Liver (tissue), 9 donors: ENCODE data around the gene TIMM17A. TPM values are rescaled to one million over a fixed set of nuclear protein-coding genes. Genes with fewer than 3 reads are reported as not detected.

ENCODE experiments used
- DNase-seq: peaks from one replicate; pipeline ENCODE4 v3.0.0-alpha.2; 2017; ENCODE audit warnings: low spot score
- H3K27ac ChIP-seq, 2 donors: one replicate each; pipeline ENCODE4 v1.7.0; 2013; ENCODE audit warnings: inconsistent platforms in 2 of 2, low read length in 2 of 2, control low read depth in 1 of 2, low read depth in 1 of 2, mild to moderate bottlenecking in 1 of 2
- H3K27me3 ChIP-seq, 4 donors: one replicate each; pipeline versions ENCODE4 v1.6.1 to v1.7.0; 2013; ENCODE audit warnings: low read length in 3 of 4, inconsistent platforms in 1 of 4, mild to moderate bottlenecking in 1 of 4, moderate library complexity in 1 of 4; ENCODE audit not compliant: control insufficient read depth in 4 of 4, insufficient read depth in 4 of 4
- H3K36me3 ChIP-seq, 4 donors: one replicate each; pipeline versions ENCODE4 v1.6.1 to v1.7.0; 2013; ENCODE audit warnings: low read length in 3 of 4, mild to moderate bottlenecking in 3 of 4, low read depth in 1 of 4, moderate library complexity in 1 of 4; ENCODE audit not compliant: control insufficient read depth in 4 of 4, insufficient read depth in 3 of 4
- H3K4me1 ChIP-seq, 4 donors: one replicate each; pipeline versions ENCODE4 v1.6.1 to v1.7.0; 2013; ENCODE audit warnings: low read length in 3 of 4, mild to moderate bottlenecking in 3 of 4, moderate library complexity in 1 of 4; ENCODE audit not compliant: control insufficient read depth in 4 of 4, insufficient read depth in 4 of 4
- H3K4me3 ChIP-seq, 3 donors: one replicate each; pipeline versions ENCODE4 v1.6.1 to v1.7.0; 2013; ENCODE audit warnings: low read length in 3 of 3, control low read depth in 1 of 3, low read depth in 1 of 3, mild to moderate bottlenecking in 1 of 3
- H3K9ac ChIP-seq, 2 donors: one replicate each; pipeline ENCODE4 v1.7.0; 2013; ENCODE audit warnings: low read length in 2 of 2, mild to moderate bottlenecking in 2 of 2, moderate library complexity in 2 of 2, control low read depth in 1 of 2, low read depth in 1 of 2
- H3K9me3 ChIP-seq, 4 donors: one replicate each; pipeline versions ENCODE4 v1.6.1 to v1.7.0; 2013; ENCODE audit warnings: low read length in 3 of 4; ENCODE audit not compliant: control insufficient read depth in 4 of 4
- ATF3 ChIP-seq: IDR thresholded peaks from 2 replicates; pipeline ENCODE4 v1.6.1; 2016; ENCODE audit warnings: antibody characterized with exemption
- CTCF ChIP-seq: fragments of 150-350 bp; IDR thresholded peaks from 2 replicates; pipeline ENCODE4 v1.5.1; 2017; ENCODE audit warnings: improper control_type of control experiment, low read depth, low read length; ENCODE audit not compliant: missing input control
- EGR1 ChIP-seq, 2 donors: IDR thresholded peaks; 2 replicates each; pipeline ENCODE4 v1.6.1; 2016 to 2018; ENCODE audit warnings: antibody characterized with exemption in 2 of 2, low read depth in 2 of 2
- FOXA1 ChIP-seq: IDR thresholded peaks from 2 replicates; pipeline ENCODE4 v1.6.1; 2016; ENCODE audit warnings: antibody characterized with exemption
- FOXA2 ChIP-seq: IDR thresholded peaks from 2 replicates; pipeline ENCODE4 v1.6.1; 2016; ENCODE audit warnings: antibody characterized with exemption
- GABPA ChIP-seq, 2 donors: IDR thresholded peaks in 1 of 2; conservative IDR thresholded peaks in 1 of 2; 2 replicates each; pipeline ENCODE4 v1.6.1; 2016; ENCODE audit warnings: antibody characterized with exemption in 2 of 2, mild to moderate bottlenecking in 1 of 2, moderate library complexity in 1 of 2
- HNF4A ChIP-seq, 2 donors: conservative IDR thresholded peaks; 2 replicates each; pipeline ENCODE4 v1.6.1; 2016; ENCODE audit warnings: antibody characterized with exemption in 2 of 2, mild to moderate bottlenecking in 2 of 2
- HNF4G ChIP-seq: IDR thresholded peaks from 2 replicates; pipeline ENCODE4 v1.6.1; 2016; ENCODE audit warnings: antibody characterized with exemption
- JUND ChIP-seq, 2 donors: IDR thresholded peaks; 2 replicates each; pipeline ENCODE4 v1.6.1; 2016; ENCODE audit warnings: antibody characterized with exemption in 2 of 2
- MAX ChIP-seq: IDR thresholded peaks from 2 replicates; pipeline ENCODE4 v1.6.1; 2016; ENCODE audit warnings: antibody characterized with exemption
- NR2F2 ChIP-seq: IDR thresholded peaks from 2 replicates; pipeline ENCODE4 v1.6.1; 2016; ENCODE audit warnings: antibody characterized with exemption
- RAD21 ChIP-seq, 2 donors: IDR thresholded peaks; 2 replicates each; pipeline ENCODE4 v1.6.1; 2016; ENCODE audit warnings: antibody characterized with exemption in 2 of 2, mild to moderate bottlenecking in 2 of 2
- RXRA ChIP-seq, 2 donors: IDR thresholded peaks; 2 replicates each; pipeline ENCODE4 v1.6.1; 2017 to 2018; ENCODE audit warnings: antibody characterized with exemption in 2 of 2, mild to moderate bottlenecking in 1 of 2
- SP1 ChIP-seq: IDR thresholded peaks from 2 replicates; pipeline ENCODE4 v1.6.1; 2018; ENCODE audit warnings: antibody characterized with exemption, mild to moderate bottlenecking
- TAF1 ChIP-seq: conservative IDR thresholded peaks from 2 replicates; pipeline ENCODE4 v1.6.1; 2016; ENCODE audit warnings: antibody characterized with exemption, mild to moderate bottlenecking
- YY1 ChIP-seq: IDR thresholded peaks from 2 replicates; pipeline ENCODE4 v1.6.1; 2016; ENCODE audit warnings: antibody characterized with exemption, mild to moderate bottlenecking
- WGBS: extraction: QIAGEN DNeasy Blood & Tissue Kit; methylation state at CpG from one replicate; pipeline ENCODE4 v1.1.7; 2013; 5-methylcytosine and 5-hydroxymethylcytosine counted together
- polyA plus RNA-seq, 2 donors: library from polyadenylated mRNA; stranded (reverse) in 1 of 2; unstranded in 1 of 2; fragments of 200-250 nt in 1 of 2; fragments of >200 nt in 1 of 2; fragmentation: Nextera tagmentation in 1 of 2; extraction: Ambion mirVana in 1 of 2; gene quantifications; one replicate each; pipeline versions ENCODE4 v1.2.1 to v1.2.3, GENCODE V29; 2013 to 2015
- total RNA-seq, 2 donors: library from RNA; depleted of rRNA; stranded (reverse); fragments of >200 nt; gene quantifications; one replicate each; pipeline ENCODE4 v1.2.3, GENCODE V29; 2014
- TF ChIP-seq, protein P1 (sequence below): IDR thresholded peaks from 2 replicates; pipeline ENCODE4 v1.6.1; 2016; ENCODE audit warnings: antibody characterized with exemption, mild to moderate bottlenecking
- TF ChIP-seq, protein P2 (sequence below): IDR thresholded peaks from 2 replicates; pipeline ENCODE4 v1.6.1; 2016; ENCODE audit warnings: antibody characterized with exemption
- donor health status: healthy.
- donor health status: healthy.
- donor health status: healthy.
- donor health status: healthy.
- donor health status: healthy.

Gene TIMM17A
- total and polyA plus RNA-seq, 4 donors: 21.1 to 72.1 (median 51.0) TPM

DNA sequence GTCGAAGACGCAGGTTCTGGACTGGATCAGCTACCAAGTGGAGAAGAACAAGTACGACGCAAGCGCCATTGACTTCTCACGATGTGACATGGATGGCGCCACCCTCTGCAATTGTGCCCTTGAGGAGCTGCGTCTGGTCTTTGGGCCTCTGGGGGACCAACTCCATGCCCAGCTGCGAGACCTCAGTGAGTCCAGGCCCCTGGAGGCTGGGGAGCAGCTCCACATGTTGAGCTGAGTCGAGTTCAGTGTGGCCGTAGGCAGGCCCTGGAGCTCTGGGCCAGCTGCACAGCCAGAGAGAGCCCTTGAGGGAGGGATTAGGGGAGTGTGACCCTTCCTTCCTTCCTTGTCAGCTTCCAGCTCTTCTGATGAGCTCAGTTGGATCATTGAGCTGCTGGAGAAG, 56.7 kb downstream of the TIMM17A start:
- peak overlapping the region; percentile 14 to 45 for H3K27ac ChIP-seq
- no peaks in the 10 kb centered on the region for H3K27me3 ChIP-seq
- TF ChIP-seq FOXA2: no peak
- H3K4me1 ChIP-seq: peaks cover 8 to 59% (median 42%) of the 10 kb centered on the region in 4 donors
- no peak overlapping the region for H3K9ac ChIP-seq
- peaks cover 15 to 22% (median 21%) of the 10 kb centered on the region in 4 donors for H3K36me3 ChIP-seq
- WGBS: 74% methylated on average over 11 of the region's 11 CpGs
- no peak for DNase-seq
- H3K4me3 ChIP-seq: peak overlapping the region; percentile 65 to 89 (median 86)
- H3K9me3 ChIP-seq: no peaks in the 10 kb centered on the region

DNA sequence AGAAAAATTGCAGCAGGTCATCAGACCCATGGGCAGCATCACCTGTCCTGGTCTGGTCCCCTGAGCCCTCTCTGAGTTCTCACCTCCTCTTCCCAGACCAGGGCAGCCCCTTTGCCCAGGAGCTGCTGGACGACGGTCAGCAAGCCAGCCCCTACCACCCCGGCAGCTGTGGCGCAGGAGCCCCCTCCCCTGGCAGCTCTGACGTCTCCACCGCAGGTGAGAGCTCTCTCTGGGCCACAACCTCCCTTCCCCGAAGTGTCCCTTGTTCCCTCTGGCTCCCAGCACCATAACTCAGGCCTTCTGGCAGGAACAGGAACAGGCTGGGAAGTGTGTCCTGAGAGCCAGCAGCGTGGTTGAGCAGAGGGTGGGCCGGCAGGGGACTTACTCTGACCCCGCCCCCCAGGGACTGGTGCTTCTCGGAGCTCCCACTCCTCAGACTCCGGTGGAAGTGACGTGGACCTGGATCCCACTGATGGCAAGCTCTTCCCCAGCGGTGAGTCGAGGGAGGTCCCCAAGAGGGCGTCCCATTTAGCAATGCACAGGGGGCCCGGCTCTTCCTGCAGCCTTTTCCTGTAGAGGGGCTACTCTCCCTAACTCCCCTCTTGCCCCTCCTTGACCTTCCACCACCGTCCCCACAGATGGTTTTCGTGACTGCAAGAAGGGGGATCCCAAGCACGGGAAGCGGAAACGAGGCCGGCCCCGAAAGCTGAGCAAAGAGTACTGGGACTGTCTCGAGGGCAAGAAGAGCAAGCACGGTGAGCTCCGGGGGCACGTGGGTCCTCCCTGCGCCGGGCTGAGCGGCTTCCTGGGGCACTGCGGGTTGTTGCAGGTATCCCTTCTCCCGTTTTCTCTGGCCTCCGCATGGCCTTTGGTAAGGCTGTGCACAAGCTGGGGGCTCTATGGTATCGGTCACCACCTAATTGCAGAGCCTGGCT, 57.5 kb downstream of the TIMM17A start:
- TF ChIP-seq TAF1 (no peak), HNF4G (no peak), ATF3 (no peak), SP1 (no peak), RAD21 (IDR thresholded peaks at IDR 0.05) (no peak), JUND (IDR thresholded peaks at IDR 0.05) (no peak), FOXA1 (no peak), FOXA2 (no peak), RXRA (IDR thresholded peaks at IDR 0.05) (no peak), YY1 (no peak), MAX (no peak), GABPA (IDR thresholded peaks at IDR 0.05 in 1 of 2, conservative IDR thresholded peaks at IDR 0.05 in 1 of 2) (no peak), EGR1 (IDR thresholded peaks at IDR 0.05; ENCODE audit: low read depth in 2 of 2) (no peak), HNF4A (conservative IDR thresholded peaks at IDR 0.05) (no peak), CTCF (no peak), NR2F2 (no peak)
- TF ChIP-seq, protein P1, sequence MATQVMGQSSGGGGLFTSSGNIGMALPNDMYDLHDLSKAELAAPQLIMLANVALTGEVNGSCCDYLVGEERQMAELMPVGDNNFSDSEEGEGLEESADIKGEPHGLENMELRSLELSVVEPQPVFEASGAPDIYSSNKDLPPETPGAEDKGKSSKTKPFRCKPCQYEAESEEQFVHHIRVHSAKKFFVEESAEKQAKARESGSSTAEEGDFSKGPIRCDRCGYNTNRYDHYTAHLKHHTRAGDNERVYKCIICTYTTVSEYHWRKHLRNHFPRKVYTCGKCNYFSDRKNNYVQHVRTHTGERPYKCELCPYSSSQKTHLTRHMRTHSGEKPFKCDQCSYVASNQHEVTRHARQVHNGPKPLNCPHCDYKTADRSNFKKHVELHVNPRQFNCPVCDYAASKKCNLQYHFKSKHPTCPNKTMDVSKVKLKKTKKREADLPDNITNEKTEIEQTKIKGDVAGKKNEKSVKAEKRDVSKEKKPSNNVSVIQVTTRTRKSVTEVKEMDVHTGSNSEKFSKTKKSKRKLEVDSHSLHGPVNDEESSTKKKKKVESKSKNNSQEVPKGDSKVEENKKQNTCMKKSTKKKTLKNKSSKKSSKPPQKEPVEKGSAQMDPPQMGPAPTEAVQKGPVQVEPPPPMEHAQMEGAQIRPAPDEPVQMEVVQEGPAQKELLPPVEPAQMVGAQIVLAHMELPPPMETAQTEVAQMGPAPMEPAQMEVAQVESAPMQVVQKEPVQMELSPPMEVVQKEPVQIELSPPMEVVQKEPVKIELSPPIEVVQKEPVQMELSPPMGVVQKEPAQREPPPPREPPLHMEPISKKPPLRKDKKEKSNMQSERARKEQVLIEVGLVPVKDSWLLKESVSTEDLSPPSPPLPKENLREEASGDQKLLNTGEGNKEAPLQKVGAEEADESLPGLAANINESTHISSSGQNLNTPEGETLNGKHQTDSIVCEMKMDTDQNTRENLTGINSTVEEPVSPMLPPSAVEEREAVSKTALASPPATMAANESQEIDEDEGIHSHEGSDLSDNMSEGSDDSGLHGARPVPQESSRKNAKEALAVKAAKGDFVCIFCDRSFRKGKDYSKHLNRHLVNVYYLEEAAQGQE: no peak
- TF ChIP-seq, protein P2, sequence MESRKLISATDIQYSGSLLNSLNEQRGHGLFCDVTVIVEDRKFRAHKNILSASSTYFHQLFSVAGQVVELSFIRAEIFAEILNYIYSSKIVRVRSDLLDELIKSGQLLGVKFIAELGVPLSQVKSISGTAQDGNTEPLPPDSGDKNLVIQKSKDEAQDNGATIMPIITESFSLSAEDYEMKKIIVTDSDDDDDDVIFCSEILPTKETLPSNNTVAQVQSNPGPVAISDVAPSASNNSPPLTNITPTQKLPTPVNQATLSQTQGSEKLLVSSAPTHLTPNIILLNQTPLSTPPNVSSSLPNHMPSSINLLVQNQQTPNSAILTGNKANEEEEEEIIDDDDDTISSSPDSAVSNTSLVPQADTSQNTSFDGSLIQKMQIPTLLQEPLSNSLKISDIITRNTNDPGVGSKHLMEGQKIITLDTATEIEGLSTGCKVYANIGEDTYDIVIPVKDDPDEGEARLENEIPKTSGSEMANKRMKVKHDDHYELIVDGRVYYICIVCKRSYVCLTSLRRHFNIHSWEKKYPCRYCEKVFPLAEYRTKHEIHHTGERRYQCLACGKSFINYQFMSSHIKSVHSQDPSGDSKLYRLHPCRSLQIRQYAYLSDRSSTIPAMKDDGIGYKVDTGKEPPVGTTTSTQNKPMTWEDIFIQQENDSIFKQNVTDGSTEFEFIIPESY: no peak
- Histone ChIP-seq H3K36me3 (peaks cover 15 to 22% (median 21%) of the 10 kb centered on the region in 4 donors), H3K4me1 (peaks cover 10 to 64% (median 48%) of the 10 kb centered on the region in 4 donors), H3K27ac (peak overlapping the region in 1 of 2 donors; percentile 32), H3K9ac (no peak overlapping the region), H3K9me3 (no peaks in the 10 kb centered on the region), H3K27me3 (no peaks in the 10 kb centered on the region), H3K4me3 (peak overlapping the region in 2 of 3 donors; percentile 65 to 86)
- DNase-seq: no peak
- WGBS: 84% methylated on average over 35 of the region's 35 CpGs
